Lung (tissue), 12 donors: ENCODE measurements around the gene RNU6-1. TPM values are rescaled to one million over a fixed set of nuclear protein-coding genes. Genes with fewer than 3 reads are reported as not detected.

Experiments
- ATAC-seq: fragments of 200-7000 bp; cut with Tn5 transposase; one replicate; pipeline ENCODE4 v1.9.1; 2020; ENCODE audit warnings: moderate number of reproducible peaks; ENCODE audit not compliant: insufficient read depth, low FRiP score
- DNase-seq, 3 donors: peaks; one replicate each; pipeline ENCODE4 v3.0.0-alpha.2; 2013 to 2017
- H3K27ac ChIP-seq, 2 donors: one replicate each; pipeline ENCODE4 v1.5.1; 2013; ENCODE audit warnings: mild to moderate bottlenecking in 2 of 2, moderate library complexity in 2 of 2, control low read depth in 1 of 2, inconsistent platforms in 1 of 2, low read depth in 1 of 2, low read length in 1 of 2
- H3K27me3 ChIP-seq, 3 donors: one replicate each; pipeline ENCODE4 v1.5.1; 2013; ENCODE audit warnings: low read length in 2 of 3; ENCODE audit not compliant: control insufficient read depth in 3 of 3, insufficient read depth in 3 of 3
- H3K36me3 ChIP-seq, 4 donors: one replicate each; pipeline ENCODE4 v1.5.1; 2013; ENCODE audit warnings: low read length in 4 of 4, mild to moderate bottlenecking in 1 of 4, moderate library complexity in 1 of 4; ENCODE audit not compliant: control insufficient read depth in 4 of 4, insufficient read depth in 4 of 4
- H3K4me1 ChIP-seq, 5 donors: one replicate each; pipeline ENCODE4 v1.5.1; 2013; ENCODE audit warnings: low read length in 5 of 5, mild to moderate bottlenecking in 2 of 5, moderate library complexity in 1 of 5; ENCODE audit not compliant: control insufficient read depth in 5 of 5, insufficient read depth in 5 of 5
- H3K4me3 ChIP-seq: one replicate; pipeline ENCODE4 v1.5.1; 2013; ENCODE audit warnings: mild to moderate bottlenecking, control low read depth, moderate library complexity
- H3K9ac ChIP-seq, 2 donors: one replicate each; pipeline ENCODE4 v1.5.1; 2013; ENCODE audit warnings: low read length in 2 of 2, control low read depth in 1 of 2; ENCODE audit not compliant: insufficient read depth in 1 of 2
- H3K9me3 ChIP-seq, 4 donors: one replicate each; pipeline ENCODE4 v1.5.1; 2013; ENCODE audit warnings: low read length in 3 of 4, mild to moderate bottlenecking in 1 of 4, moderate library complexity in 1 of 4; ENCODE audit not compliant: control insufficient read depth in 4 of 4, insufficient read depth in 3 of 4
- WGBS, 2 donors: extraction: QIAGEN DNeasy Blood & Tissue Kit; methylation state at CpG; one replicate each; pipeline ENCODE4 v1.1.7; 2013; 5-methylcytosine and 5-hydroxymethylcytosine counted together
- polyA plus RNA-seq, 2 donors: library from polyadenylated mRNA; stranded (reverse); fragments of 200-250 nt; gene quantifications; one replicate each; pipeline ENCODE4 v1.2.1, GENCODE V29; 2013
- total RNA-seq, 2 donors: library from RNA; depleted of rRNA in 1 of 2; stranded (reverse); fragments of >200 nt in 1 of 2; gene quantifications; one replicate each; pipeline ENCODE4 v1.2.1, GENCODE V29; 2014 to 2021
- TF ChIP-seq, protein P1 (sequence below): IDR thresholded peaks from 2 replicates; pipeline ENCODE4 v1.5.1; 2012; ENCODE audit warnings: mild to moderate bottlenecking; ENCODE audit errors: control extremely low read depth, extremely low read depth
- donor health status: control.
- donor health status: control.
- donor health status: Bipolar disorder and iron deficiency.
- donor health status: healthy.
- donor health status: DM: yes; HTN: yes; CAD: no.

RNU6-1 gene
- total and polyA plus RNA-seq, 4 donors = not detected

DNA sequence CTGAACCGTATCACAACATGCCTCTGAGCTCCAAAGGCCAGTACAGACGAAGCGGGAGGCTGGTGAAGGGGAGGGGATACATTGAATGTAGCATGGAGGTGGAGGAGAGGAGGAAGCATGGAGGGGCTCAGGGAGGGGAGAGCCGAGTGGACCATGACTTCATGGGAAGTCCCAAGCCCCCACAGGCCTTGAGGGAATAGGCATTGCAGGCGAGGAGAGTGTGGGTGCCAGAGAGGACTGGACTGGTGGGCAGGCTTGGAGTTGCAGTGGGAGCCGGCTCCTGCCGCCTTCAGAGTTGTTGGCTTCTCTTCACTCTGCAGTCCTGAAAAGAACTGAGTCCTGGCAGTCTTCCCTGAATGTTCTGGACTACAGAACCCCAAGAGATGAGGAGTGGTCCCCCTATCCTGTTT lies 3.3 kb upstream of the RNU6-1 start:
- Histone ChIP-seq H3K4me1 (peaks cover 0 to 27% (median 5%) of the 10 kb centered on the region in 5 donors), H3K9ac (no peak overlapping the region), H3K27me3 (peaks cover 0 to under 1% (median 0%) of the 10 kb centered on the region in 3 donors), H3K9me3 (no peaks in the 10 kb centered on the region), H3K4me3 (no peak overlapping the region), H3K36me3 (no peaks in the 10 kb centered on the region), H3K27ac (no peak overlapping the region)
- 92 to 94% methylated on average over 7 of the region's 7 CpGs for WGBS, 2 donors
- TF ChIP-seq, protein P1, sequence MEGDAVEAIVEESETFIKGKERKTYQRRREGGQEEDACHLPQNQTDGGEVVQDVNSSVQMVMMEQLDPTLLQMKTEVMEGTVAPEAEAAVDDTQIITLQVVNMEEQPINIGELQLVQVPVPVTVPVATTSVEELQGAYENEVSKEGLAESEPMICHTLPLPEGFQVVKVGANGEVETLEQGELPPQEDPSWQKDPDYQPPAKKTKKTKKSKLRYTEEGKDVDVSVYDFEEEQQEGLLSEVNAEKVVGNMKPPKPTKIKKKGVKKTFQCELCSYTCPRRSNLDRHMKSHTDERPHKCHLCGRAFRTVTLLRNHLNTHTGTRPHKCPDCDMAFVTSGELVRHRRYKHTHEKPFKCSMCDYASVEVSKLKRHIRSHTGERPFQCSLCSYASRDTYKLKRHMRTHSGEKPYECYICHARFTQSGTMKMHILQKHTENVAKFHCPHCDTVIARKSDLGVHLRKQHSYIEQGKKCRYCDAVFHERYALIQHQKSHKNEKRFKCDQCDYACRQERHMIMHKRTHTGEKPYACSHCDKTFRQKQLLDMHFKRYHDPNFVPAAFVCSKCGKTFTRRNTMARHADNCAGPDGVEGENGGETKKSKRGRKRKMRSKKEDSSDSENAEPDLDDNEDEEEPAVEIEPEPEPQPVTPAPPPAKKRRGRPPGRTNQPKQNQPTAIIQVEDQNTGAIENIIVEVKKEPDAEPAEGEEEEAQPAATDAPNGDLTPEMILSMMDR = no peak
- DNase-seq = peak in 1 of 3 donors; percentile 31
- ATAC-seq = no peak

- H3K4me1 ChIP-seq = peaks cover 0 to 27% (median 5%) of the 10 kb centered on the region in 5 donors
- no peaks in the 10 kb centered on the region for H3K9me3 ChIP-seq
- TF ChIP-seq, protein P1 = no peak
- H3K9ac ChIP-seq = peak overlapping the region in 1 of 2 donors; percentile 97
- H3K4me3 ChIP-seq = no peak overlapping the region
- H3K36me3 ChIP-seq = no peaks in the 10 kb centered on the region
- peaks cover 0 to 14% (median 10%) of the 10 kb centered on the region in 3 donors for H3K27me3 ChIP-seq
- peak overlapping the region in 1 of 2 donors; percentile 99 for H3K27ac ChIP-seq
- WGBS, 2 donors = 32 to 44% methylated on average over 4 of the region's 4 CpGs
- no peak for DNase-seq
- no peak for ATAC-seq
Measured at GRCh38 chr15:67841513-67841762, 1.6 kb upstream of the RNU6-1 start.

DNA sequence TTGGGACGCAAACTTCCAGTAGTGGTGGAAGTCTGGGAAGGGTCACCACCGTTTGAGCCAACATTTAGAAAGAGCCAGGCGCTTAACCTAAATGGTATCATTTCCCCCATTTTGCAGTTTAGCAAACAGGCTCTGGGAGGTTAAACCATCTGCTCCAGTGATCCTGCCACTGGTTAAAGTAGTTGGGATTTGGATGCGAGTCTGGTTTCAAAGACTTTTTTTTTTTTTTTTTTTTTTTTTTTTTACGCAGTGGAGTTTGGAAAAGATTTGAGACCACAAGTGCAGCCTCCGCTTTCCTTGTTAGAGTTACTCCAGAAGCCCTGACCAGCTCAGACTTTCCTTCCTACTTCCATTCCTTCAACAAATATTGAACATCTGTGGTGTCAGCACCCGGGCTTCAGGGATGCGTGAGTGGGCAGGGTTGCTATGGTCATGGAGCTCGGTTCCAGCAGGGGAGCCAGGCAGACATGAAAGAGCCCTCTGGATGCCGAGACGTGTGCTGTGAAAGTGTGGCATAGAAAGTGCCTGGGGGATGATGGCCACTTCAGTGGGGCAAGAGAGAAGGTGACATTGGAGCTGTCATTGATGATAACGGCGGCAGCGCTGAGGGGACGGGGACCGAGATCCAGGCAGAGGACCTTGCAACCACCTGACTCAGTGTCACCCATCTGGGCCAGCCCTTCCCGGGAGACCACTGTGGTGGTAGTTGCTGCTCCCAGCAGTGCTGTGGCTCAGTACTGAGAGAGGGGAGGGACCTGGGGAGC lies 1.1 kb upstream of the RNU6-1 start:
- H3K9ac ChIP-seq = peak overlapping the region; percentile 80 to 97
- peak overlapping the region; percentile 81 for H3K4me3 ChIP-seq
- no peaks in the 10 kb centered on the region for H3K9me3 ChIP-seq
- DNase-seq = peak in 2 of 3 donors; percentile 79 to 84
- no peak for ATAC-seq
- TF ChIP-seq, protein P1 = no peak
- H3K36me3 ChIP-seq = no peaks in the 10 kb centered on the region
- peaks cover 0 to 18% (median 13%) of the 10 kb centered on the region in 3 donors for H3K27me3 ChIP-seq
- peaks cover 0 to 31% (median 5%) of the 10 kb centered on the region in 5 donors for H3K4me1 ChIP-seq
- H3K27ac ChIP-seq = peak overlapping the region; percentile 98 to 99
- 8 to 11% methylated on average over 17 of the region's 17 CpGs for WGBS, 2 donors
